GM13976 (cell line): ENCODE data around the gene ITPR1.

Source experiments
- DNase-seq: peaks from one replicate; pipeline ENCODE4 v3.0.0; 2012; ENCODE audit warnings: low spot score
- CTCF ChIP-seq: IDR thresholded peaks from 2 replicates; pipeline ENCODE4 v1.5.1; 2012; ENCODE audit warnings: borderline replicate concordance, mild to moderate bottlenecking; ENCODE audit not compliant: insufficient read depth; ENCODE audit errors: extremely low read depth, missing control alignments, control extremely low read depth
- in situ Hi-C: fragments of 300-500 bp; cut with MboI; formaldehyde crosslinking; loops from one replicate; pipeline ENCODE4 v1.12.0; 2022; ENCODE audit warnings: low sequenced_read_pairs, mixed read lengths, inconsistent platforms; ENCODE audit not compliant: unreplicated experiment

ITPR1 gene

GRCh38 chr3:4643904-4644547 lies 150.9 kb downstream of the ITPR1 start:
- in situ Hi-C loops, result loop anchor here (10.0 kb wide), 1 partner anchor 289 kb away; no protein-coding TSS in a partner anchor
- TF ChIP-seq CTCF, result no peak
- DNase-seq, result no peak

GRCh38 chr3:4644951-4645350 lies 151.8 kb downstream of the ITPR1 start:
- in situ Hi-C loops, result loop anchor here (10.0 kb wide), 1 partner anchor 290 kb away; no protein-coding TSS in a partner anchor
- no peak for TF ChIP-seq CTCF
- no peak for DNase-seq

- DNase-seq, result no peak
- no peak for TF ChIP-seq CTCF
- in situ Hi-C loops, result loop anchor here (10.0 kb wide), 1 partner anchor 291 kb away; no protein-coding TSS in a partner anchor
Observed at GRCh38 chr3:4645468-4645867, 152.3 kb downstream of the ITPR1 start.

- no peak for TF ChIP-seq CTCF
- in situ Hi-C loops, result loop anchor here (10.0 kb wide), 1 partner anchor 293 kb away; no protein-coding TSS in a partner anchor
- DNase-seq, result no peak
Observed at GRCh38 chr3:4647411-4647810, 154.3 kb downstream of the ITPR1 start.

- TF ChIP-seq CTCF, result no peak
- in situ Hi-C loops, result no loop called here
Observed at GRCh38 chr3:4655145-4656045, 162.2 kb downstream of the ITPR1 start.

GRCh38 chr3:4656059-4656458 lies 162.9 kb downstream of the ITPR1 start:
- TF ChIP-seq CTCF, result no peak
- in situ Hi-C loops, result no loop called here
- no peak for DNase-seq

More at GRCh38 chr3:4655145-4656045, 162.2 kb downstream of the ITPR1 start:
- no peak for DNase-seq
